Thyroid gland (tissue), 4 donors: ENCODE data around the gene GPR160.

ENCODE experiments used
- CTCF ChIP-seq, 6 experiments: fragments of 200-600 bp in 3 of 6; fragments of 450-650 bp in 3 of 6; sonication (generic) in 3 of 6; IDR thresholded peaks; one replicate each; pipeline ENCODE4 v1.5.1; 2016 to 2019; ENCODE audit warnings: antibody characterized with exemption in 6 of 6, mild to moderate bottlenecking in 2 of 6, inconsistent platforms in 1 of 6, moderate library complexity in 1 of 6
- POLR2A ChIP-seq, 2 donors: fragments of 450-650 bp; IDR thresholded peaks; one replicate each; pipeline ENCODE4 v1.6.1; 2017; ENCODE audit warnings: antibody characterized with exemption in 2 of 2, mild to moderate bottlenecking in 2 of 2, moderate library complexity in 1 of 2

- TF ChIP-seq CTCF (IDR thresholded peaks at IDR 0.05): no peak
- no peak for TF ChIP-seq POLR2A (IDR thresholded peaks at IDR 0.05)
Measured at GRCh38 chr3:170092907-170093306, 55.1 kb downstream of the GPR160 start.
